SK-N-SH treated with all-trans-retinoic acid at 6 μM for 48 hours (cell line): Measurements from ENCODE around the gene MUSTN1.

ENCODE experiments used
- ARNTL ChIP-seq: fragments of 450-650 bp; formaldehyde crosslinking; IDR thresholded peaks from 2 replicates; pipeline ENCODE4 v1.5.0; 2020; ENCODE audit warnings: low read depth, mild to moderate bottlenecking, moderate library complexity, borderline replicate concordance
- CREB5 ChIP-seq: fragments of 250-450 bp; sonication (Bioruptor Pico); IDR thresholded peaks from 2 replicates; pipeline ENCODE4 v1.5.1; 2020; ENCODE audit warnings: low read depth, mild to moderate bottlenecking, moderate library complexity
- CSDC2 ChIP-seq: fragments of 250-450 bp; sonication (Bioruptor Pico); IDR thresholded peaks from 2 replicates; pipeline ENCODE4 v1.5.0; 2020; ENCODE audit warnings: mild to moderate bottlenecking, moderate library complexity
- CSRNP3 ChIP-seq: fragments of 250-450 bp; sonication (Bioruptor Pico); IDR thresholded peaks from 2 replicates; pipeline ENCODE4 v1.5.1; 2021; ENCODE audit warnings: mild to moderate bottlenecking, moderate library complexity
- ISL1 ChIP-seq: fragments of 250-450 bp; sonication (Bioruptor Pico); IDR thresholded peaks from 2 replicates; pipeline ENCODE4 v2.1.2; 2022; ENCODE audit warnings: mild to moderate bottlenecking, moderate library complexity
- OSR1 ChIP-seq: fragments of 250-450 bp; sonication (Bioruptor Pico); IDR thresholded peaks from 2 replicates; pipeline ENCODE4 v1.8.0; 2022; ENCODE audit warnings: moderate library complexity, mild to moderate bottlenecking, inconsistent platforms
- RARB ChIP-seq: fragments of 250-450 bp; sonication (Bioruptor Pico); IDR thresholded peaks from 2 replicates; pipeline ENCODE4 v1.8.0; 2021; ENCODE audit warnings: mild to moderate bottlenecking, moderate library complexity
- TCF4 ChIP-seq: fragments of 250-450 bp; sonication (Bioruptor Pico); IDR thresholded peaks from 2 replicates; pipeline ENCODE4 v1.8.0; 2021; ENCODE audit warnings: mild to moderate bottlenecking, moderate library complexity, borderline replicate concordance
- ZC3H10 ChIP-seq: fragments of 250-450 bp; sonication (Bioruptor Pico); IDR thresholded peaks from 2 replicates; pipeline ENCODE4 v1.5.1; 2021; ENCODE audit warnings: mild to moderate bottlenecking, moderate library complexity
- ZFP3 ChIP-seq: fragments of 250-450 bp; sonication (Bioruptor Pico); IDR thresholded peaks from 2 replicates; pipeline ENCODE4 v1.5.0; 2020; ENCODE audit warnings: mild to moderate bottlenecking, moderate library complexity
- ZNF565 ChIP-seq: fragments of 450-650 bp; formaldehyde crosslinking; conservative IDR thresholded peaks from 2 replicates; pipeline ENCODE4 v1.5.0; 2020; ENCODE audit warnings: low read depth, mild to moderate bottlenecking, moderate library complexity
- ZNF70 ChIP-seq: fragments of 450-650 bp; formaldehyde crosslinking; IDR thresholded peaks from 2 replicates; pipeline ENCODE4 v1.5.0; 2020; ENCODE audit warnings: mild to moderate bottlenecking, moderate library complexity
- ZNF8 ChIP-seq: fragments of 450-650 bp; formaldehyde crosslinking; IDR thresholded peaks from 2 replicates; pipeline ENCODE4 v1.5.0; 2020; ENCODE audit warnings: mild to moderate bottlenecking, moderate library complexity
- TF ChIP-seq, protein P1 (sequence below): fragments of 250-450 bp; sonication (Bioruptor Pico); IDR thresholded peaks from 2 replicates; pipeline ENCODE4 v1.8.0; 2020; ENCODE audit warnings: mild to moderate bottlenecking, moderate library complexity, borderline replicate concordance

DNA sequence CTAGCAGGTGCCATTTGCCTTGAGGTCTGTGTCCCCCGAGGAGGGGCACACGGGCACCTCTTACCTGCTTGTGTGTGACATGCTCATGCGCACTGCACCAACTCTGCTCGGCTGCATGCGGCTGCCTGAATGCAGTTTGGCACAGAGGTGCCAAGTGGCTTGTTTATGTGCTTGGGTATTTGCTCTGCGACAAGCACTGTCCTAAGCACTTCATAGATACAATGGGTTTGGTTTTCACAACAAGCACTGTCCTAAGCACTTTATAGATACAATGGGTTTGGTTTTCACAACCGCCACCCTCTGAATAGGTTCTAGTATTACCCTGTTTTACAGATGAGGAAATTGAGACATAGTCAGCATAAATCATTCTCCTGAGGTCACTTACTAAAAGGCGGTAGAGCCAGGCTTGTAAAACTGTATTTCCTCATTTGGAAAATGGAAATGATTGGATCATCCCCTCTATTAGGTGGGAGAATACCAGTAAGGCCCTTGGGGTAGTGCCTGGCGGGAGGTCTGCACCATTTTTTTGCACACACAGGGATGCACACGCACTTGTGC lies 4.8 kb downstream of the MUSTN1 start:
- TF ChIP-seq OSR1 (no peak), ARNTL (CRISPR knock-in tag) (no peak), ZNF8 (no peak), ZC3H10 (no peak), ZNF565 (no peak), CREB5 (CRISPR knock-in tag) (no peak), CSRNP3 (CRISPR knock-in tag) (no peak), CSDC2 (CRISPR knock-in tag) (no peak), ZFP3 (no peak), RARB (no peak), ZNF70 (CRISPR knock-in tag) (no peak), ISL1 (CRISPR knock-in tag) (no peak), TCF4 (CRISPR knock-in tag) (no peak)
- TF ChIP-seq, protein P1, sequence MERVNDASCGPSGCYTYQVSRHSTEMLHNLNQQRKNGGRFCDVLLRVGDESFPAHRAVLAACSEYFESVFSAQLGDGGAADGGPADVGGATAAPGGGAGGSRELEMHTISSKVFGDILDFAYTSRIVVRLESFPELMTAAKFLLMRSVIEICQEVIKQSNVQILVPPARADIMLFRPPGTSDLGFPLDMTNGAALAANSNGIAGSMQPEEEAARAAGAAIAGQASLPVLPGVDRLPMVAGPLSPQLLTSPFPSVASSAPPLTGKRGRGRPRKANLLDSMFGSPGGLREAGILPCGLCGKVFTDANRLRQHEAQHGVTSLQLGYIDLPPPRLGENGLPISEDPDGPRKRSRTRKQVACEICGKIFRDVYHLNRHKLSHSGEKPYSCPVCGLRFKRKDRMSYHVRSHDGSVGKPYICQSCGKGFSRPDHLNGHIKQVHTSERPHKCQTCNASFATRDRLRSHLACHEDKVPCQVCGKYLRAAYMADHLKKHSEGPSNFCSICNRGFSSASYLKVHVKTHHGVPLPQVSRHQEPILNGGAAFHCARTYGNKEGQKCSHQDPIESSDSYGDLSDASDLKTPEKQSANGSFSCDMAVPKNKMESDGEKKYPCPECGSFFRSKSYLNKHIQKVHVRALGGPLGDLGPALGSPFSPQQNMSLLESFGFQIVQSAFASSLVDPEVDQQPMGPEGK (CRISPR knock-in tag) = no peak
